GM18868 (cell line): ENCODE results near the gene LSP1.
"Not testable (repeated sequence)": the region's sequence is repeated elsewhere in the genome, so short reads cannot be mapped to it uniquely, and the experiment has no call there.

ENCODE experiments used
- ATAC-seq: cut with Tn5 transposase; IDR thresholded peaks from one replicate; pipeline ENCODE4 v1.9.1; 2021; ENCODE audit warnings: mild to moderate bottlenecking, moderate library complexity; ENCODE audit not compliant: unreplicated experiment

Gene LSP1

GRCh38 chr11:1862588-1863351, 9.9 kb downstream of the LSP1 start:
- ATAC-seq = no peak

DNA sequence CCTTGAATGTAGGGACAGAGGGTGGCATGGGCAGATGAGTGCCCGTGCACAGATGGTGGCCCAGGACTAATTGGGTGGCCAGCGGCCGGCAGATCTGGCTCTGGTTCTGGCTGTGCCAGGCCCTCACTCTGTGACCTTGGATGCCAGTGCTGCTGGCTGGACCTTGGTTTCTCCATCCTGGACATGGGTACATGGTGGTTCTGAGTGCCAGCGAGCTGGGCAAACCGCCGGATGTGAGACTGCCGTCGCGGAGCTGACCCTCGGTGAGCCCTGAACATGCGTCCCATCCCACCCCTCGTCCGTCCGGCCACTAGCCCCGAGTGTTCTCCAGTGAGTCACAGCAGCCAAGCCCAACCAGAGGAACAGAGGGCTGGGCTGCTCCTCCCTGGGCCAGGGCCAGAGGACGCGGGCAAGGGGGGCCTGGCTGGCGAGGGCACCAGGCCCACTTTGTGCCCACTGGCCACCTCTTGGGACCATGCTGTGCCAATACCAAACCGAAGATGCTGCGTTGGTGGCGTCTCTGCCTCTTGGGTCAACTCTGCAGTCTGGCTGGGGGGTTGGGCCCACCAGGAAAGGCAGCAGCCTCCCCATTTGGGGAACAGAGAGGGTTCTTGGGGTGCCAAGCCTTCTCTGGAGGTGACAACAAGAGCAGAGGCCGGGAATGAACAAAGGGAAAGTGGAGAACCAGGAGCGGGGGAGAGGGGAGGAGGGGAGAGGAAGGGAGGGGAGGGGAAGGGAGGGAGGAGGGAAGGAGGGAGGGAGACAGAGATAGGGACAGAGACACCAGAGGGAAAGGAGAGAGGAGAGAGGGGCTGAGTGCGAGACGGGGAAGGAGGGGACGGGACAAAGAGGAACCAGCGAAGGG, 10.7 kb downstream of the LSP1 start:
- no peak for ATAC-seq

GRCh38 chr11:1864231-1864630, 11.3 kb downstream of the LSP1 start:
- ATAC-seq = no peak

GRCh38 chr11:1864831-1865665, 12.2 kb downstream of the LSP1 start:
- ATAC-seq = no peak

- no peak for ATAC-seq
Measured at GRCh38 chr11:1866226-1866625, 13.3 kb downstream of the LSP1 start.

- no peak for ATAC-seq
Measured at GRCh38 chr11:1866776-1867175, 13.9 kb downstream of the LSP1 start.

GRCh38 chr11:1867381-1867780, 14.5 kb downstream of the LSP1 start:
- no peak for ATAC-seq

DNA sequence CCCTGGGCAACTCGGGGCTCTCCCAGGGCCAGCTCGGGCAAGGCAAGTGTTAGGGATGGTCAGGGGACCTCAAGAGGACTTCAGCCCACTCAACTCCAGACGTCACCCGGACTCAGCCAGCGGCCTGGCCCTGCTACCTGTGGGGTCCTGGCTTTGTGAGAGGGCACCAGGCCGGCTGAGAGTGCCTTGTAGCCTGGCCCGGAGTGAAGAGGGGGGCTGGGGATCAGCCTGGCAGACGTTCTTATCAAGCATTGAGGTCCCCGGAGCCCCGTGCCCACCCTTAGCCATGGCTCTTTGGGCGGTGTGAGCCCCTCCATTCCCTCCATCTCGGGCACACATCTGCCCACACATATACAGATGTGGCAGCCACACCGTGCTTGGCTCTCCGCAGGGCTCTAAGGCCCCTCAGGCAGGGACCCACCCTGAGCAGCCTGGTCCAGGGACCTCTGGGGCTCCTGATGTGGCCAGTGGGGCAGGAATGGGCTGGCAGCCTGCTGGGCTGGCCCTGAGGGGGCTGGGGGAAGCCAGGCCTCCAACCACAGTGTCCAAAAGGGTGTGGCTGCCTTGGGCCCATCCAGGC, 15.3 kb downstream of the LSP1 start:
- no peak for ATAC-seq

DNA sequence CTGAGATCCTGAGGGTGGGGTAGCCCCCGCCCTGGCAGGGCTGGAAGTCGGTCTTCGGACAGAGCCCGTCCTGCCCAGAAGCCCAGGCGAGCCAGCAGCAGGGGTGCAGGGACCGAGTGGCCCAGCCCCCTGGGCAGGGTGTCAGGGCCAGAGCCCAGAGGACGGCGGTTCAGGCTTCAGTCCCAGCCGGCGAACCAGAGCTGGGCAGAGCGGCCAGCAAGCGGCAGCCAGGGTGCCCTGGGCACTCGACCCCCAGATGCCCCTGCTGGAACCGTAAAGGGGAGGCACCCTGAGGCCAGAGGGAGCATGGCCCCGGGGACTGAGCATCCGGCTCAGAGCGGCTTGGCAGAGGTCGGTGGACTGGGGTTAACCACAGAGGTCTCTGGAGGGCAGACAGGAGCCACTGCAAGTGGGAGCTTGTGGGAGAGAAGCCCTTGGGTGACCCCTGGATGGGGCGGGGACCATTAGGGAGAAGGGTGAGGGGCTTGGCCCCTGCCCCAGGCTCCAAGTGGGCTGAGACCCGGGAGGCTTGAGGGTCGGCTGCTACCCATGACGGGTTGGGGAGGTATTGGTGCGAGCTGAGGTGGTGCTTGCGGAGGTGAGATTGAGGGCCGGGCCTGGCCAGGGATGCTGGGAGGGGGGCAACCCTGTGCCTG, 15.9 kb downstream of the LSP1 start:
- ATAC-seq = no peak

DNA sequence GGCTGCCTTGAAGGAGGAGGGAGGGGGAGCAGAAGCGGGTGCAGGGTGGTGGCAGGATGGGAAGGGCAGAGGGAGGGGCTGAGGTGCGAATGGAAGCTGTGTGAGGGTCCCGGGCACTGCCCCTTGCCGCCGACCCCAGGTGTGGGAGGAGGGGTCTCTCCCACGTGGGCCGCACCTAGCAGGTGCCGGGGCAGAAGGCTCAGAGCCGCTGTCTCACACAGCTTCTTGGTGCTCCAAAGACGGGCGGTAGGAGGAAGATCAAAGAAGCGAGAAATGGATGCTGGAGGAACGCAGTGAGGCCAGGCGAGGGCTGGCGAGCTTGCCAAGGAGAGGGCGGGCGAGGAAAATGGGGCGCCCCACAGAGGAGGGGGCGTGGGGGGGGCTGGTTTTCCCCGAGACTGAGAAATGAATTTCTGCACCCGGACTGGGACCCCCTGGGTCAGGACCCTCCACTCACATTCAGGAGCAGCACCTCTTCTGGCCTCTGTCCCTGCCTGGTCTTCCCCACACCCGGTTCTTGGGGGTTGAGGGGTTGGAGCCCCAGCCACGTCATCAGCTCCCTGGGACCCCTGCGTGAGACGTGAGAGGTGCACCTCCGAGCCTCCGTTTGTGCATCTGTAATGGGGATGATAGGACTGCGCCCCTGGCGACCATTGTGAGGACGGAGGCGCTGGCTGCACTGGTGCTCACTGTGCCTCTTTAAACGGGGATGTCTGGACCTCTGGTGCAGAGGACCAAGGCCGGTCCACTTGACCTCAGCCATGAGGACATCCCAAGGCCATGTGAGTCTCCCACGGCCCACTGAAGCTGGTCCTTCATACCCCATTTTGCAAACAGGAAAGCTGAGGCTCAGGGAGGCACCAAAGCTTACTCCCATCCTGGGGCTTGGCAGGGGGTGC, 16.8 kb downstream of the LSP1 start:
- no peak for ATAC-seq

DNA sequence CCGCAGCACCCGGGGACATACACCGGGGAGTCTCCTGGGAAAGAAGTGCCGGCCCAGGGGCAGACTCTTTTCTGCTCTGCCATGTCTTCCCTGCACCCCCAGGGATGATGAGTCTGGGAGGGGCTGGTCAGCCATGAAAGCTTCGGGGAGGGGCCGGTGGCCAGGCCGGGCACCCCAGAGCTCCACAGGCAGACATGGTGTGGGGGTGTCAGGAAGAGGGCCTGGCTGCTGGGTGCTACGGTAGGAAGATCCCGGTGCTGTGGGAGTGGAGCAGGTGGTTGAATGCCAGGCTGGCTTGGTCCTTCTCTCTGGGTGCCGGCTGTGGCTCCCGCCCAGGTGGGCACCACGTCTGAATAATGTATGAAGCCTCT, 17.4 kb downstream of the LSP1 start:
- no peak for ATAC-seq

- ATAC-seq = no peak
Measured at GRCh38 chr11:1870721-1871466, 18.0 kb downstream of the LSP1 start.

DNA sequence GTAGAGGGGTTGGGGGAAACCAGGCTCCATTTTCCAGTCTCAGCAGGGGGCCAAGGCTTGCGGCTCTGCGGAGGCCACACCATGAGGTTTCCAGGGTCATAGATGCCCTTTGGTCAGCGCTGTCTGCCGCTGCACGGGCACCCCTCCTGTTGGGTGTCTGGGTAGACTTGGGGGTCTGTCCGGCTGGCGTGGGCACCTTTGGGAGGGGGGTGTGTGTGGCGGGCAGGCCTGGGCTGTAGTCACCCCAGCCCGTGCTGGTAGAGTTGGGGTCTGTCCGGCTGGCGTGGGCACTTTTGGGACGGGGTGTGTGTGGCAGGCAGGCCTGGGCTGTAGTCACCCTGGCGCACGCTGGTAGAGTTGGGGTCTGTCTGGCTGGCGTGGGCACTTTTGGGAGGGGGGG, 18.6 kb downstream of the LSP1 start:
- no peak for ATAC-seq

DNA sequence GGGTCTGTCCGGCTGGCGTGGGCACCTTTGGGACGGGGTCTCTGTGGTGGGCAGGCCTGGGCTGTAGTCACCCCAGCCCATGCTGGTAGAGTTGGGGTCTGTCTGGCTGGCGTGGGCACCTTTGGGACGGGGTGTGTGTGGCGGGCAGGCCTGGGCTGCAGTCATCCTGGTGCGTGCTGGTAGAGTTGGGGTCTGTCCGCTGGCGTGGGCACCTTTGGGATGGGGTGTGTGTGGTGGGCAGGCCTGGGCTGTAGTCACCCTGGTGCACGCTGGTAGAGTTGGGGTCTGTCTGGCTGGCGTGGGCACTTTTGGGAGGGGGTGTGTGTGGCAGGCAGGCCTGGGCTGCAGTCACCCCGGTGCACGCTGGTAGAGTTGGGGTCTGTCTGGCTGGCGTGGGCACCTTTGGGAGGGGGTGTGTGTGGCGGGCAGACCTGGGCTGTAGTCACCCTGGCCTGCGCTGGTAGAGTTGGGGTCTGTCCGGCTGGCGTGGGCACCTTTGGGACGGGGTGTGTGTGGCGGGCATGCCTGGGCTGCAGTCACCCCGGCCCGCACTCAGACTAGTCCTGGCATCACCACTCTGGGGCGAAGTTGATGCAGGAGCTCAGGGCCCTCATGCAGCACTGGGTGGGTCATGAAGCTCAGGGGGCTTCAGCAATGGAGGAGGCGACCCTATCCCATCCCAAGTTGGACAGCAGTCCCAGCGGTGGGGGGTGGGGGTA, 19.5 kb downstream of the LSP1 start:
- no peak for ATAC-seq

GRCh38 chr11:1873048-1873812, 20.3 kb downstream of the LSP1 start:
- ATAC-seq = no peak

DNA sequence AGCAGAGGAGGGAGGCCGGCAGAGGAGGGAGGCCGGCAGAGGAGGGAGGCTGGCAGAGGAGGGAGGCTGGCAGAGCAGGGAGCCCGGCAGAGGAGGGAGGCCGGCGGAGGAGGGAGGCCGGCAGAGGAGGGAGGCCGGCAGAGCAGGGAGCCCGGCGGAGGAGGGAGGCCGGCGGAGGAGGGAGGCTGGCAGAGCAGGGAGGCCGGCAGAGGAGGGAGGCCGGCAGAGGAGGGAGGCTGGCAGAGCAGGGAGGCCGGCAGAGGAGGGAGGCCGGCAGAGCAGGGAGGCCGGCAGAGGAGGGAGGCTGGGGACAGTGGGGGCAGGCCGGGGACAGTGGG, 20.9 kb downstream of the LSP1 start:
- not testable (repeated sequence) for ATAC-seq

GRCh38 chr11:1874441-1875092, 21.7 kb downstream of the LSP1 start:
- ATAC-seq = not testable (repeated sequence)
